Colonic mucosa (tissue), 4 donors: ENCODE results near the gene RAB3C. TPM values are rescaled to one million over a fixed set of nuclear protein-coding genes. Genes with fewer than 3 reads are reported as not detected.

Experiments
- DNase-seq: peaks from one replicate; pipeline ENCODE4 v3.0.0-alpha.2; 2020
- H3K27ac ChIP-seq: fragments of 200-600 bp; one replicate; pipeline ENCODE4 v1.8.0; 2021
- H3K27me3 ChIP-seq: fragments of 200-600 bp; one replicate; pipeline ENCODE4 v1.8.0; 2021
- H3K36me3 ChIP-seq: fragments of 200-600 bp; one replicate; pipeline ENCODE4 v1.8.0; 2021
- H3K4me1 ChIP-seq: fragments of 200-600 bp; one replicate; pipeline ENCODE4 v1.8.0; 2021; ENCODE audit warnings: mild to moderate bottlenecking
- H3K4me3 ChIP-seq: fragments of 200-600 bp; one replicate; pipeline ENCODE4 v1.8.0; 2021
- H3K9ac ChIP-seq, 2 donors: one replicate each; pipeline ENCODE4 v1.7.0; 2013; ENCODE audit warnings: control low read depth in 2 of 2, low read depth in 2 of 2, low read length in 2 of 2
- H3K9me3 ChIP-seq: fragments of 200-600 bp; one replicate; pipeline ENCODE4 v1.8.0; 2021
- CTCF ChIP-seq: fragments of 200-600 bp; IDR thresholded peaks from one replicate; pipeline ENCODE4 v1.8.0; 2022; ENCODE audit warnings: antibody characterized with exemption, mild to moderate bottlenecking
- intact Hi-C: fragments of 100-400 bp; cut with DNase I; formaldehyde crosslinking; loops from one replicate; pipeline ENCODE4 v1.14.1; 2022
- total RNA-seq, 2 donors: library from RNA; stranded (reverse); fragmentation: NEBNext Ultra II Directional in 1 of 2; extraction: Animal tissue kit (Norgen Biotek cat#: 25700) in 1 of 2; gene quantifications; one replicate each; pipeline ENCODE4 v1.2.1, GENCODE V29; 2021
- donor health status: healthy.
- donor health status: DM: no; HTN: no; CAD: no.
- donor health status: DM: no; HTN: no; CAD: no.

Gene RAB3C
- total RNA-seq, 2 donors from 2014 or later = 1.1 to 1.2 TPM

- H3K4me3 ChIP-seq = no peak overlapping the region
- DNase-seq = no peak
- no peak overlapping the region for H3K27ac ChIP-seq
- no peaks in the 10 kb centered on the region for H3K27me3 ChIP-seq
- H3K36me3 ChIP-seq = no peaks in the 10 kb centered on the region
- no peak for TF ChIP-seq CTCF
- H3K9ac ChIP-seq = no peak overlapping the region
- no peaks in the 10 kb centered on the region for H3K9me3 ChIP-seq
- H3K4me1 ChIP-seq = no peaks in the 10 kb centered on the region
- intact Hi-C loops = loop anchor here (5.0 kb wide), 1 partner anchor 117 kb away; no protein-coding TSS in a partner anchor
Measured at GRCh38 chr5:58890265-58890664, 307.4 kb downstream of the RAB3C start.

DNA sequence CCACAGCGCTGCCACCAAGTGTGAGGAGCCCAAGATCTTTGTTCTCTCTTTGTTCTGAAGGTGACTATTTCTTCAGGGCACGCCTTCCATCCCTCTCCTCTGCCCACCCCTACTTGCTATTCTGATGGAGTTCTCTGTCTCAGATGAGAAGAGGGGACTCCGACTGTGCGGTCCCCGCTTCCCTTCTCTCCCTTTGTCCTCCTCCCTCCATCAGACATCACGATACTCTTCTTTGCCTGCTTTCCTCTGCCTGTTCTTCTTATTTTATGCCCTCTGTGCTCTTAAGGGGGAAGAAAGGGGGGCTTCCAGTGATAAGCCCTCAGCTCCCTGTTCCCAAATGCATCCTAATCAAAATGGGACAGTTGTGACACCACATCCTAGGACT lies 307.8 kb downstream of the RAB3C start:
- no peak overlapping the region for H3K27ac ChIP-seq
- no peak overlapping the region for H3K9ac ChIP-seq
- no peaks in the 10 kb centered on the region for H3K9me3 ChIP-seq
- no peak for DNase-seq
- H3K4me3 ChIP-seq = no peak overlapping the region
- no peaks in the 10 kb centered on the region for H3K4me1 ChIP-seq
- H3K27me3 ChIP-seq = no peaks in the 10 kb centered on the region
- H3K36me3 ChIP-seq = no peaks in the 10 kb centered on the region
- intact Hi-C loops = loop anchor here (5.0 kb wide), 1 partner anchor 117 kb away; no protein-coding TSS in a partner anchor
- TF ChIP-seq CTCF = no peak

- Histone ChIP-seq H3K27me3 (no peaks in the 10 kb centered on the region), H3K4me1 (no peaks in the 10 kb centered on the region), H3K9me3 (no peaks in the 10 kb centered on the region), H3K36me3 (no peaks in the 10 kb centered on the region), H3K4me3 (no peak overlapping the region), H3K9ac (peak overlapping the region in 1 of 2 donors; percentile 18), H3K27ac (no peak overlapping the region)
- peak; percentile 69 for DNase-seq
- intact Hi-C loops = loop anchor here (5.0 kb wide), 1 partner anchor 116 kb away; no protein-coding TSS in a partner anchor
- TF ChIP-seq CTCF = peak; percentile 69
Measured at GRCh38 chr5:58891086-58891970, 308.5 kb downstream of the RAB3C start.

DNA sequence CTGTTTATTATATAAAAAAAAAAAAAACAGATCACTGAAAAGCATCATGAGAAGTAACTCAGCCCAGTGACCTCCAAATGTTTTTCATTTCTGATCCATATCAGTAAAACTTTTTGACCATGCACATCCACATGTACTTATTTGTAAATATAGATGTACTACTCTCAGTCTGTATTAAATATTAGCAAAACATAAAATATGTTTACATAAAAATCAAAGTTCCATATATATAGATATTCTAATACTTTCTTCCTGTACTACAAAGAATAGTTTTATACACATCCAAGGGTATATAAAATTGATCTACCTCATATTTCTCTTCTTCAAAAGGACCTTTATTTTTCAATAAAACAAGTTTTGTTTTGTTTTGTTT lies 309.1 kb downstream of the RAB3C start:
- Histone ChIP-seq H3K36me3 (no peaks in the 10 kb centered on the region), H3K4me3 (no peak overlapping the region), H3K4me1 (no peaks in the 10 kb centered on the region), H3K27ac (no peak overlapping the region), H3K9ac (no peak overlapping the region), H3K9me3 (no peaks in the 10 kb centered on the region), H3K27me3 (no peaks in the 10 kb centered on the region)
- TF ChIP-seq CTCF = peak; percentile 3
- DNase-seq = no peak
- intact Hi-C loops = loop anchor here (5.0 kb wide), 1 partner anchor 115 kb away; no protein-coding TSS in a partner anchor

DNA sequence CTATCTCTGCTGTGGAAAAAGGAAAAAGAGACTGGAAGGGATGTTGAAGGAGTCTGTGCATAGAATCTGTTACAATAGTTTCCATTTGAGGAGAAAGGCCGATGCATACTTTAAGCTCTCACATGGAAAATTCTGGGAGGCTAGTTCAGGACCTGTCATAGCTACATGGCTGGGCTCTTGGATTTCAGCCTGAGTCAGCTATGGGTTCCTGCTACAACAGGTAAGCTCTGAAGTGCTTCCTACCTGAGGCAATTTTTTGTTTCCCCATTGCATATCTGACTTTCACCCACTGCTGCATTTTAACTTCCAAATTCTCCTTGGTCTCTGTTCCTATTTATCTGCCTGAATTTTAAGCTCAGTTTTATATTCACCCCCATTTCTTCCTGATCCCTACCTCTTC lies 310.7 kb downstream of the RAB3C start:
- Histone ChIP-seq H3K9ac (no peak overlapping the region), H3K27me3 (no peaks in the 10 kb centered on the region), H3K9me3 (no peaks in the 10 kb centered on the region), H3K4me1 (no peaks in the 10 kb centered on the region), H3K4me3 (no peak overlapping the region), H3K27ac (no peak overlapping the region), H3K36me3 (no peaks in the 10 kb centered on the region)
- no peak for DNase-seq
- intact Hi-C loops = loop anchor here (5.0 kb wide), 1 partner anchor 114 kb away; no protein-coding TSS in a partner anchor
- TF ChIP-seq CTCF = no peak
